Midbrain (tissue), 1 donor: Measurements from ENCODE around the gene NUDT1.
A peak's percentile ranks its signal among the peaks of the same experiment; 100 is the strongest.

Experiments used
- DNase-seq: peaks from one replicate; lab custom pipeline; 2025; lab: John Stamatoyannopoulos, UW

The NUDT1 gene

GRCh38 chr7:2241580-2242540 lies at the start of gene NUDT1, which contains the start of gene MRM2:
NUDT1 (plus strand) TSS chr7:2242226; CDS start chr7:2244575, 2,349 bp downstream.
MRM2 (minus strand) TSS chr7:2242205; CDS start chr7:2242169, 36 bp downstream.
- peak; percentile 88 for DNase-seq

GRCh38 chr7:2192831-2193534 lies 49.0 kb upstream of the NUDT1 start:
- no peak for DNase-seq

- no peak for DNase-seq
Observed at GRCh38 chr7:2193575-2194305, 48.3 kb upstream of the NUDT1 start.

- DNase-seq: peak; percentile 11
Observed at GRCh38 chr7:2195400-2196246, 46.4 kb upstream of the NUDT1 start.

- no peak for DNase-seq
Observed at GRCh38 chr7:2196381-2197378, 45.3 kb upstream of the NUDT1 start.

GRCh38 chr7:2197436-2198155 lies 44.4 kb upstream of the NUDT1 start:
- DNase-seq: no peak

- no peak for DNase-seq
Observed at GRCh38 chr7:2198206-2198605, 43.8 kb upstream of the NUDT1 start.

- DNase-seq: no peak
Observed at GRCh38 chr7:2198760-2199159, 43.3 kb upstream of the NUDT1 start.

GRCh38 chr7:2199528-2199927 lies 42.5 kb upstream of the NUDT1 start:
- DNase-seq: no peak

GRCh38 chr7:2199956-2200583 lies 42.0 kb upstream of the NUDT1 start:
- DNase-seq: no peak

- DNase-seq: no peak
Observed at GRCh38 chr7:2200584-2200980, 41.4 kb upstream of the NUDT1 start.

- no peak for DNase-seq
Observed at GRCh38 chr7:2201128-2201527, 40.9 kb upstream of the NUDT1 start.

GRCh38 chr7:2201686-2202360 lies 40.2 kb upstream of the NUDT1 start:
- DNase-seq: no peak

- DNase-seq: peak; percentile 23
Observed at GRCh38 chr7:2202361-2202761, 39.7 kb upstream of the NUDT1 start.

- no peak for DNase-seq
Observed at GRCh38 chr7:2202901-2203765, 38.9 kb upstream of the NUDT1 start.

- DNase-seq: no peak
Observed at GRCh38 chr7:2203766-2204300, 38.2 kb upstream of the NUDT1 start.

GRCh38 chr7:2204446-2204845 lies 37.6 kb upstream of the NUDT1 start:
- DNase-seq: no peak
